Measurements from ENCODE around the gene ST6GALNAC5. TPM values are rescaled to one million over a fixed set of nuclear protein-coding genes. Genes with fewer than 3 reads are reported as not detected.
"Not testable (repeated sequence)": the region's sequence is repeated elsewhere in the genome, so short reads cannot be mapped to it uniquely, and the experiment has no call there.

ST6GALNAC5 gene
- total and polyA plus RNA-seq, 7 donors, result under 0.01 to 44.7 (median 5.6) TPM; not detected in 1

GRCh38 chr1:76876655-76877395 lies 9.5 kb downstream of the ST6GALNAC5 start:
- Histone ChIP-seq H3K4me3 (no peak overlapping the region), H3K9me3 (no peaks in the 10 kb centered on the region), H3K27me3 (no peaks in the 10 kb centered on the region), H3K4me1 (no peaks in the 10 kb centered on the region), H3K36me3 (no peaks in the 10 kb centered on the region), H3K27ac (no peak overlapping the region)
- intact Hi-C loops (cut with DNase I), result no loop called here
- TF ChIP-seq POLR2A (IDR thresholded peaks at IDR 0.05) (no peak), EP300 (IDR thresholded peaks at IDR 0.05) (no peak)
- no peak for DNase-seq
- 91 to 92% methylated on average over 8 of the region's 8 CpGs for WGBS, 2 donors

- H3K27me3 ChIP-seq; H3K36me3 ChIP-seq; intact Hi-C loops (cut with DNase I); H3K4me3 ChIP-seq; H3K4me1 ChIP-seq; H3K9me3 ChIP-seq; DNase-seq; H3K27ac ChIP-seq: not testable (repeated sequence)
Measured at GRCh38 chr1:76879014-76879413, 11.7 kb downstream of the ST6GALNAC5 start.

- H3K4me3 ChIP-seq, result no peak overlapping the region
- H3K36me3 ChIP-seq, result no peaks in the 10 kb centered on the region
- H3K9me3 ChIP-seq, result no peaks in the 10 kb centered on the region
- H3K4me1 ChIP-seq, result no peaks in the 10 kb centered on the region
- H3K27me3 ChIP-seq, result no peaks in the 10 kb centered on the region
- no peak overlapping the region for H3K27ac ChIP-seq
- TF ChIP-seq POLR2AphosphoS5 (IDR thresholded peaks at IDR 0.05) (no peak), CTCF (IDR thresholded peaks at IDR 0.05) (no peak), POLR2A (IDR thresholded peaks at IDR 0.05) (no peak), EP300 (IDR thresholded peaks at IDR 0.05) (no peak)
- no peak for DNase-seq
- intact Hi-C loops (cut with DNase I), result no loop called here
Measured at GRCh38 chr1:76881762-76882161, 14.5 kb downstream of the ST6GALNAC5 start.

GRCh38 chr1:76891931-76892622 lies 24.8 kb downstream of the ST6GALNAC5 start:
- H3K4me3 ChIP-seq, result no peak overlapping the region
- WGBS, 2 donors, result 36 to 55% methylated on average over 4 of the region's 4 CpGs
- H3K27me3 ChIP-seq, result no peaks in the 10 kb centered on the region
- no peaks in the 10 kb centered on the region for H3K36me3 ChIP-seq
- intact Hi-C loops (cut with DNase I), result no loop called here
- no peak for TF ChIP-seq EP300 (IDR thresholded peaks at IDR 0.05)
- no peak for TF ChIP-seq CTCF (IDR thresholded peaks at IDR 0.05)
- no peak for TF ChIP-seq POLR2AphosphoS5 (IDR thresholded peaks at IDR 0.05)
- TF ChIP-seq POLR2A (IDR thresholded peaks at IDR 0.05), result no peak
- DNase-seq, result no peak
- peaks cover 0 to 7% (median 0%) of the 10 kb centered on the region in 4 donors for H3K9me3 ChIP-seq
- peak overlapping the region in 2 of 4 donors; percentile 33 to 40 for H3K27ac ChIP-seq
- peaks cover 0 to 17% (median 14%) of the 10 kb centered on the region in 4 donors for H3K4me1 ChIP-seq

GRCh38 chr1:76892675-76893074 lies 25.4 kb downstream of the ST6GALNAC5 start:
- H3K4me3 ChIP-seq, result no peak overlapping the region
- H3K27me3 ChIP-seq, result no peaks in the 10 kb centered on the region
- H3K27ac ChIP-seq, result peak overlapping the region in 2 of 4 donors; percentile 33 to 40
- 48 to 69% methylated on average over 1 of the region's 1 CpG for WGBS, 2 donors
- peaks cover 0 to 17% (median 14%) of the 10 kb centered on the region in 4 donors for H3K4me1 ChIP-seq
- DNase-seq, result no peak
- TF ChIP-seq POLR2A (IDR thresholded peaks at IDR 0.05) (no peak), EP300 (IDR thresholded peaks at IDR 0.05) (no peak), CTCF (IDR thresholded peaks at IDR 0.05) (no peak), POLR2AphosphoS5 (IDR thresholded peaks at IDR 0.05) (no peak)
- peaks cover 0 to 7% (median 0%) of the 10 kb centered on the region in 4 donors for H3K9me3 ChIP-seq
- no peaks in the 10 kb centered on the region for H3K36me3 ChIP-seq
- intact Hi-C loops (cut with DNase I), result no loop called here

Data from sigmoid colon (tissue), 7 donors.